ENCODE results near the gene FAM171A2. TPM values are rescaled to one million over a fixed set of nuclear protein-coding genes. Genes with fewer than 3 reads are reported as not detected.

Gene FAM171A2
- total and polyA plus RNA-seq, 2 donors: 0.84 to 5.7 TPM

DNA sequence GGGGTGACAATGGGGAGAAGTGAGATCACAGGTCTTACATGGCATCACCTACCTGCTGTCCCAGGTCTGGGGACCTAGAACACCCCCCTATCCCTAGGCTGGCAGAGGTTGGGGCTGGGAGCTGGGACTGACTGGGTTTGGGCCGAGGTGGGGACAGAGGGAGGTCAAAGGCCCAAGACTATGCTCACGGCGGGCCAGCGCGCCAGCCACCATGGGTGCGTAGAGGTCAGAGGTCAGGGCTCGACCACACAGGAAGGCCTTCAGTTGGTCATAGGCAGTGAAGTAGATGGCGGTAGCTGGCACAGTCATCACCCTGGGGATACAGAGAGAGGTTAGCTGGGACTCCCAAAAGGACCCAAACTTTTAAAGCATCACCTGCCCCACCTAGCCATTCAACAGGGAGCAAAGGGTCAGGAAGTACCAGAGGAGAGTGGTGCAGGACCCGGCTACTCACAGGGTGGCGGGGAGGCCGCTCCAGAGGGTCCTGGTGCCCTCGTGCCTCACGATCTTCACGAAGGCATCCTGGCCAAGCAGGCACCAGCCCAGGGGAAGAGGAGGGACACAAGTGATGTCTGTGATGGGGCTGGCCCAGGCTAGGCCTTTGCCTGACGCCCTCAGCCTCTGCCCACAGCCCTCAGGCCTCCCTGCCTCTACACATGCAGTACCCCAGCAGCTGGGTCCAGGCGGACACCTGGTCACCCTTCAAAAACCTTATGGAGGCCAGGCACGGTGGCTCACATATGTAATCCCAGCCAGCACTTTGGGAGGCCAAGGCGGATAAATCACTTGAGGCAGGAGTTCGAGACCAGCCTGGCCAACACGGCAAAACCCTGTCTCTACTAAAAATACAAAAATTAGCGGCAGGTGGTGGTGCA is 42.2 kb downstream of the FAM171A2 start:
- DNase-seq (ENCODE audit: extremely low spot score): no peak
- Histone ChIP-seq H3K36me3 (ENCODE audit: insufficient read depth) (no peaks in the 10 kb centered on the region), H3K27ac (ENCODE audit: low read depth) (no peak overlapping the region), H3K4me1 (ENCODE audit: insufficient read depth) (no peaks in the 10 kb centered on the region), H3K4me3 (ENCODE audit: low read depth, low read length) (no peak overlapping the region)
- 87% methylated on average over 21 of the region's 21 CpGs for WGBS

DNA sequence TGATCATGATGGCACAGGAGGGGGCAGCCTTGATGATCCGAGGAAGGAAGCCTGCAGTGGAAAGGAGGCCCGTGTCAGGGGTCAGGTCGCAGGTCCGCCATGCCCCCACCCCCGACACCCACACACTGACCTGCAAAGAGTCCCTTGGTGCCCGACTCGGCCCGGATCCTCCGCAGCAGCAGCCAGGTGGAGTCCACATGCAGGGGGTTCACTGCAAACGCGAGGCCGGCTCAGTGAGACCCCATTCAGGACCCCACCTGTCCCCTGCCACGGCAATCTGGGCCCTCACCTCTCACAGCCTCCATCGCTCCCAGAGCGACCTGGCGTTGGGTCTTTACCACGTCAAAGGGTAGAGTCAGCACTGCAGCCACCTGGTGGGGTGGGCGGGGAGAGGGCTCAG is 43.6 kb downstream of the FAM171A2 start:
- DNase-seq (ENCODE audit: extremely low spot score): no peak
- no peak overlapping the region for H3K27ac ChIP-seq (ENCODE audit: low read depth)
- H3K4me1 ChIP-seq (ENCODE audit: insufficient read depth): no peaks in the 10 kb centered on the region
- H3K36me3 ChIP-seq (ENCODE audit: insufficient read depth): no peaks in the 10 kb centered on the region
- 86% methylated on average over 18 of the region's 18 CpGs for WGBS
- no peak overlapping the region for H3K4me3 ChIP-seq (ENCODE audit: low read depth, low read length)

GRCh38 chr17:44318077-44318892 is 45.4 kb downstream of the FAM171A2 start:
- no peak for DNase-seq (ENCODE audit: extremely low spot score)
- no peak overlapping the region for H3K4me3 ChIP-seq (ENCODE audit: low read depth, low read length)
- no peaks in the 10 kb centered on the region for H3K36me3 ChIP-seq (ENCODE audit: insufficient read depth)
- no peaks in the 10 kb centered on the region for H3K4me1 ChIP-seq (ENCODE audit: insufficient read depth)
- H3K27ac ChIP-seq (ENCODE audit: low read depth): no peak overlapping the region
- WGBS: 80% methylated on average over 15 of the region's 15 CpGs

DNA sequence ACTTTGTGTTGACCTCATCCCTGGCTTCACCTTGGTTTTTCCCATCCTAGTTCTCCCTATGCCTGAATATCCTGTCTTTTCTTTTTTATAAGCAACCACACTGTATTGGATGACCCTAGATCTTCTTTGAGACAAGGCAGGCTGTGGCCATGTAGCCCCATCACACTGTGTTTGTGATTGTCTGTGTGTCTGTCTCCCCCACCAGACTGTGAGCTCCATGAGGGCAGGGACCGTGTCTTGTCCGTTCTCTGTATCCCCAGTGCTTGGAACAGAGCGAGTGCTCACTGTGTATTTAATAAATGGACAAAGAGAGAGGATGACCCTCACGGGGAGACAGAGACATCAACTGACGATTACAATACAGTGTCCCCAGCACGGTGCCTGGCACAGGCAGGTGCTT is 46.1 kb downstream of the FAM171A2 start:
- Histone ChIP-seq H3K4me1 (ENCODE audit: insufficient read depth) (no peaks in the 10 kb centered on the region), H3K4me3 (ENCODE audit: low read depth, low read length) (no peak overlapping the region), H3K36me3 (ENCODE audit: insufficient read depth) (no peaks in the 10 kb centered on the region), H3K27ac (ENCODE audit: low read depth) (no peak overlapping the region)
- DNase-seq (ENCODE audit: extremely low spot score): no peak
- WGBS: 88% methylated on average over 6 of the region's 6 CpGs

DNA sequence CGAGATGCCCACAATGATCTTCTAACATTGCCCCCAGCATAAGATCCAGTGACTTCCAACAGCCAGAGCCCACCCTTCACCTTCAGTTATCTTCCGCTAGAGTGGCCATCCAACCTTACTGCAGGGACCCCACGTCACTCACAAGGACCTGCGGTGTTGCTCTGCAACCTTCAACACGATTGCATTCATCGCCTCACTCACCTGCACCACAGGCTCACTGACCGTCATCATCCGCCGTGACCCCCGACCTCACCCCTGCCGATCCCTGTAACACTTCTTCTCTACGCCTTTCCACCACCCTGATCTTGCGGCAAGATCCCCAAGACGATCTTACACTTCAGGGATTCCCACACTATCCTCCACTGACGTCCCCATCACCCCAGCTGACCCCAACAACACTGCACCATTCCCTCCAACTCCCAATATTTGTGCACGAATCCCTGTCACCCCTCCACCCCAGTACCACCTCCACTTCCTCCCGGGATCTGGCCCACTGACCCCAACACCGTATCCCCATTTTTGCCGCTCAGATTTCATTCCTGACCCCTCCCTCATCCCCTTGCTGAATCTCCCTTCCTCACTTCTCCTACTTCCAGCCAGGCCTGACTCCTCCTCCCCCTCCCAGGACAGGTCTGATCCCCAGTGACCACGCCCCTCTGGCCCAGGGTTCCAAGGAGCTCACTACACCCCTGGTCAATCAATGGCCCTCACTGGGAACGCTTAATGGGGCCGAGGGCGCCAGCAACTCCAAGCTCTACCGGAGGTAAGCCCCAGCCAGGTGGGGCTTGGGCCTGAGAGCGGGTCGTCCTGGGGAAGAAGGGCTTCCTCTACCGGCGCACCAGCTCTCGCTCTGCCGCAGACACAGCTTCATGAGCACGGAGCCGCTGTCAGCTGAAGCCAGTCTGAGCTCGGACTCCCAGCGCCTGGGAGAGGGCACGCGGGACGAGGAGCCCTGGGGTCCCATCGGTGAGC is 47.6 kb downstream of the FAM171A2 start:
- Histone ChIP-seq H3K27ac (ENCODE audit: low read depth) (no peak overlapping the region), H3K4me1 (ENCODE audit: insufficient read depth) (no peaks in the 10 kb centered on the region), H3K36me3 (ENCODE audit: insufficient read depth) (no peaks in the 10 kb centered on the region), H3K4me3 (ENCODE audit: low read depth, low read length) (no peak overlapping the region)
- WGBS: 6% methylated on average over 38 of the region's 38 CpGs
- DNase-seq (ENCODE audit: extremely low spot score): no peak

DNA sequence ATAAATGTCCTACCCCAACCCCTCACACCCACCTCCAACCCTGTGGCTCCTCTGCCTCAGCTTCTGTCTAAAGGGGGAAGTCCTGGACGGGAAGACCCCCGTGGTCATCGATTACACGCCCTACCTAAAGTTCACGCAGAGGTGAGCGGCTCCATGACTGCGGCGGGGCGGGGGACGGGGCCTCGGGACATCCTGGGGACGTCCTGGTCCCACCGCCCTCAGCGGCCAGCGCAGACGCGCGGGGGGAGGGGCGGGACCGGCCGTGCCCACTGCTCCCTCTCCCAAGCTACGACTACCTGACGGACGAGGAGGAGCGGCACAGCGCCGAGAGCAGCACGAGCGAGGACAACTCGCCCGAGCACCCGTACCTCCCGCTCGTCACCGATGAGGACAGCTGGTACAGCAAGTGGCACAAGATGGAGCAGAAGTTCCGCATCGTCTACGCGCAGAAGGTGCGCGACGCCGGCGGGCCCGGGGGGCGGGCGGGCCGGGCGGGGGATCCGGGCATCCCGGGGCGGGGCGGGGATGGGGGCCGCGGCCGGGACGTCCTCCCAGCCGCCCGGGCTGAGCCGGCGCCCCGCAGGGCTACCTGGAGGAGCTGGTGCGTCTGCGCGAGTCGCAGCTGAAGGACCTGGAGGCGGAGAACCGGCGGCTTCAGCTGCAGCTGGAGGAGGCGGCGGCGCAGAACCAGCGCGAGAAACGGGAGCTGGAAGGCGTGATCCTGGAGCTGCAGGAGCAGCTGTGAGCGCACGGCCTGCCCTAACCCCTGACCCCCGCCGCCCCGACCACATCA is 48.6 kb downstream of the FAM171A2 start:
- WGBS: under 1% methylated on average over 81 of the region's 81 CpGs
- Histone ChIP-seq H3K36me3 (ENCODE audit: insufficient read depth) (no peaks in the 10 kb centered on the region), H3K4me1 (ENCODE audit: insufficient read depth) (no peaks in the 10 kb centered on the region), H3K4me3 (ENCODE audit: low read depth, low read length) (peak overlapping the region; percentile 9), H3K27ac (ENCODE audit: low read depth) (no peak overlapping the region)
- DNase-seq (ENCODE audit: extremely low spot score): no peak

- no peak overlapping the region for H3K4me3 ChIP-seq (ENCODE audit: low read depth, low read length)
- 19% methylated on average over 11 of the region's 11 CpGs for WGBS
Observed at GRCh38 chr17:44314524-44314868, 49.2 kb downstream of the FAM171A2 start.

DNA sequence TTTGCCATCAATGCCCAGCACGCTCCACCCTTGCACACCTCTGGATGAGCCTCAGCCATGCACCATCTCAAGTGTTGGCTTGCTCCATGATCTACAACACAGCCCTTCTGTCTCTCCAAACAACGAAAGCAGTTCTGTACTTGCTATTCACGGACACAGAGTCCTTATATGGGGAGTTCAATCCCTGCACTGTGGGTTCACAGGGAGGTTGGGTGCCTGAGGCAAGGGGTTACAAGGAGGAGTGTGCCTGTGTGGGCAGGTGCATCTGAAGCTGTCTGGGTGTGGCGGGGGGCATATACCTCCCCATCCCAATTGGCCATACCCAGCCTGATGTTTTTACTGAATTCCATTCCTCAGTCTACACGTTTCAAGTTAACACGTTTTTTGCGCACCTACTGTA is 49.6 kb downstream of the FAM171A2 start:
- no peak overlapping the region for H3K4me3 ChIP-seq (ENCODE audit: low read depth, low read length)
- DNase-seq (ENCODE audit: extremely low spot score): no peak
- H3K27ac ChIP-seq (ENCODE audit: low read depth): no peak overlapping the region
- no peaks in the 10 kb centered on the region for H3K36me3 ChIP-seq (ENCODE audit: insufficient read depth)
- H3K4me1 ChIP-seq (ENCODE audit: insufficient read depth): no peaks in the 10 kb centered on the region
- 75% methylated on average over 7 of the region's 7 CpGs for WGBS

More at GRCh38 chr17:44314524-44314868, 49.2 kb downstream of the FAM171A2 start:
- no peak overlapping the region for H3K27ac ChIP-seq (ENCODE audit: low read depth)
- no peaks in the 10 kb centered on the region for H3K4me1 ChIP-seq (ENCODE audit: insufficient read depth)
- H3K36me3 ChIP-seq (ENCODE audit: insufficient read depth): no peaks in the 10 kb centered on the region
- no peak for DNase-seq (ENCODE audit: extremely low spot score)

GRCh38 chr17:44312396-44313104 is 51.1 kb downstream of the FAM171A2 start:
- H3K27ac ChIP-seq (ENCODE audit: low read depth): no peak overlapping the region
- no peaks in the 10 kb centered on the region for H3K4me1 ChIP-seq (ENCODE audit: insufficient read depth)

DNA sequence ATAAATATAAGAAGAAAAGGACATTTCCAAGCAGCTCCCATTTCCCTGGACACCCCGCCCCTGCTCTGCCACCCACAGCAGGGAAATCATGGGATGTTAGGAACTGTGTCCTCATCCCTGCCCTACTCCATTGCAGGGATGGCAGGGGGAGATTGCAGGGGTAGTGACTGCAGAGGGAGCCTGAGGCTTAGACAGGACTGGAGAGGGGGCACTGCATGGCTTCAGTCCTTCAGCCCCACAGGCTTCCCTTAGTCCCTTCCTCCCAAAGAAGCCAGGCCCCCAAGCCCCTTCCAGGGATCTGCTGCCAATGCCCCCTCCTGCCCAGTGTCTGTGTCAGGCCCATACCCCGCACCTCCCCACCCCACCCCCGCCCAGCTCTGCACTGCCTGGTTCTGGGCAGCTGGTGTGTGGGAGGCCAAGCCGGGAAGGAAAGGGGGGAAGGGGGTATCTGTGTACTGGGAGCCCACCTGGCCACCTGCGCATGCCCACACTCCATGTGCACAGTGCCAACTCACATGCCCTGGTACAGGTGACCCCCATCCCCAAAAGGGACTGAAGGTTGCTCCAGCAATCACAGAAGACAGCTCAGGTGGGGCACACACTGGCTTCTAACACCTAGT is 52.0 kb downstream of the FAM171A2 start:
- WGBS: 57% methylated on average over 5 of the region's 5 CpGs
- H3K27ac ChIP-seq (ENCODE audit: low read depth): no peak overlapping the region

More at GRCh38 chr17:44312396-44313104, 51.1 kb downstream of the FAM171A2 start:
- 65% methylated on average over 17 of the region's 17 CpGs for WGBS
- no peak for DNase-seq (ENCODE audit: extremely low spot score)
- no peak overlapping the region for H3K4me3 ChIP-seq (ENCODE audit: low read depth, low read length)
- no peaks in the 10 kb centered on the region for H3K36me3 ChIP-seq (ENCODE audit: insufficient read depth)

DNA sequence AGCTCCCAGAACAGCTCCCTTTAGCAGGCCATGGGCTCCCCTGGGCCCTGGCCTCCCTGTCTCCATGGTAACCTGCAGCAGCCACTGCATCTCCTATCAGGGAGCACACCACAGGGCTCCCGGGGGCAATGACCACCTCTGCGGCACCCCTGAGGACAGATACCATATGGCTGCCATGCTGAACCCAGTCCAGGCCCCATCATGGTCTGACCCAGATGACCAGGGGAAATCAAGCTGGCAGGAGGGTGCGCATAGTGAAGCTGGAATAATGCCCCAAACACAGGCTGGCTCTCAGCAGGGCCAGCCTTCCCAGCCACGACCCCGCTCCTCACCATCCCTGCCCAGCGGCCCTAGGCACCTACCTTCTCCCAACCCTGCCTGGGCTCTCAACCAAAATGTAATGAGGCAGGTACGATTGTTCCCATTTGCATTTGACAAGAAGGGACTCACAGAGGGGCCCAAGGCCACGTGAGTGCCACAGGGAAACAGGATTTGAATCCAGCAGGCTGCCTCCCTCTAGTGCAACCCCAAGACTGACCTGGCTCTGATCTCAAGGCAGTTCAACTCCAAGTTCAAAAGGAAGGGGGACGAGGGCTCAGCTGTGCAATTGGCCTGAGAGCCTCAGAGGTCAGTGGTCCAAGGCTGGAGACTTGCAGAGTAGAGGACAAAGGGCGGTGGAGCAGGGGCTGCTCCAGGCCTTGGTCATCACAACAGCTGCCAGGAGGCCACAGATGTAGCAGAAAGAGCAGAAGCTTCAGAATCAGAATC is 52.9 kb downstream of the FAM171A2 start:
- Histone ChIP-seq H3K4me1 (ENCODE audit: insufficient read depth) (no peaks in the 10 kb centered on the region), H3K27ac (ENCODE audit: low read depth) (no peak overlapping the region), H3K4me3 (ENCODE audit: low read depth, low read length) (no peak overlapping the region), H3K36me3 (ENCODE audit: insufficient read depth) (no peaks in the 10 kb centered on the region)
- WGBS: 65% methylated on average over 10 of the region's 10 CpGs
- DNase-seq (ENCODE audit: extremely low spot score): no peak

More for the DNA sequence above, 52.0 kb downstream of the FAM171A2 start:
- Histone ChIP-seq H3K4me3 (ENCODE audit: low read depth, low read length) (no peak overlapping the region), H3K4me1 (ENCODE audit: insufficient read depth) (no peaks in the 10 kb centered on the region), H3K36me3 (ENCODE audit: insufficient read depth) (no peaks in the 10 kb centered on the region)
- no peak for DNase-seq (ENCODE audit: extremely low spot score)

All from urinary bladder (tissue), 4 donors.